ENCODE measurements around the gene MET.

The MET gene

DNA sequence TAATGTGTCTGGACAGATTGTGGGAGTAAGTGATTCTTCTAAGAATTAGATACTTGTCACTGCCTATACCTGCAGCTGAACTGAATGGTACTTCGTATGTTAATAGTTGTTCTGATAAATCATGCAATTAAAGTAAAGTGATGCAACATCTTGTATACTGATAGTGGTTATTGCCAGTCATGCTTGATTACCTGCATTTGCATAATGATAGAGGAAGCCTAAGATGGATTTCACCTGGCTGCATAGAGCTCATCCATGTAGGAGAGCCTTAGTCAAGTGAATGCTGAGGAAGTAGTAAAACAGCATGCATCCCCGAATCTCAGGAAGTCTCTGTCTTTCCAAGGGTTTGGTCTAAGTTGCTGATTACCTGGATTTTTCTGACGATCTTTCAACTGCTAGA, 126.2 kb downstream of the MET start:
- H3K27ac ChIP-seq: no peak overlapping the region
- H3K4me2 ChIP-seq: no peak overlapping the region
- no peaks in the 10 kb centered on the region for H3K36me3 ChIP-seq (ENCODE audit: insufficient read depth)
- no peak overlapping the region for H3K4me3 ChIP-seq (IDR thresholded peaks at IDR 0.05; ENCODE audit: insufficient read depth, low read depth, low read length)
- H4K20me1 ChIP-seq (ENCODE audit: insufficient read depth): no peaks in the 10 kb centered on the region
- no peaks in the 10 kb centered on the region for H3K27me3 ChIP-seq (ENCODE audit: insufficient read depth, low read depth)
- TF ChIP-seq, protein P1, sequence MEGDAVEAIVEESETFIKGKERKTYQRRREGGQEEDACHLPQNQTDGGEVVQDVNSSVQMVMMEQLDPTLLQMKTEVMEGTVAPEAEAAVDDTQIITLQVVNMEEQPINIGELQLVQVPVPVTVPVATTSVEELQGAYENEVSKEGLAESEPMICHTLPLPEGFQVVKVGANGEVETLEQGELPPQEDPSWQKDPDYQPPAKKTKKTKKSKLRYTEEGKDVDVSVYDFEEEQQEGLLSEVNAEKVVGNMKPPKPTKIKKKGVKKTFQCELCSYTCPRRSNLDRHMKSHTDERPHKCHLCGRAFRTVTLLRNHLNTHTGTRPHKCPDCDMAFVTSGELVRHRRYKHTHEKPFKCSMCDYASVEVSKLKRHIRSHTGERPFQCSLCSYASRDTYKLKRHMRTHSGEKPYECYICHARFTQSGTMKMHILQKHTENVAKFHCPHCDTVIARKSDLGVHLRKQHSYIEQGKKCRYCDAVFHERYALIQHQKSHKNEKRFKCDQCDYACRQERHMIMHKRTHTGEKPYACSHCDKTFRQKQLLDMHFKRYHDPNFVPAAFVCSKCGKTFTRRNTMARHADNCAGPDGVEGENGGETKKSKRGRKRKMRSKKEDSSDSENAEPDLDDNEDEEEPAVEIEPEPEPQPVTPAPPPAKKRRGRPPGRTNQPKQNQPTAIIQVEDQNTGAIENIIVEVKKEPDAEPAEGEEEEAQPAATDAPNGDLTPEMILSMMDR (conservative IDR thresholded peaks at IDR 0.05; ENCODE audit: low read depth, low read length): no peak
- no peak overlapping the region for H2AFZ ChIP-seq (ENCODE audit: low read depth)
- H3K9ac ChIP-seq: no peak overlapping the region
- peaks cover 8% of the 10 kb centered on the region for H3K4me1 ChIP-seq (ENCODE audit: low read depth, poor library complexity, severe bottlenecking)
- no peaks in the 10 kb centered on the region for H3K79me2 ChIP-seq (ENCODE audit: insufficient read depth, low read depth)

DNA sequence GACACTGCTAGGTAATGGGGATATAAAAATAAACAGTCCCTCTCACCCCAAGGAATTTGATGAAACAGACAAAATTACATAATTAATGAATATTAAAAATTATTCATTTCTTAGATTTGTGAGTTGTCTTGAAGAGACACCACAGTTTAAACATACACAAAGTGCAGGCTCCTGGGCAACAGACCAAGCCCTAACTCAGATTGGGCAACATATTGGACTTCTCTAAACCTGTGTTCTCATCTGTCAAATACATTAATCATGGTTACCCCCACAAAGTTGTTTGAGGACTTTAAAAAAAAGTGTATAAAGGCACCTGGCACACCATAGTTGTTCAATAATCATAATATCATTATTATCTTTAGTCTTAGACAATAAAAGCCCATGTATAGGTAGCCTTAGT, 127.9 kb downstream of the MET start:
- no peaks in the 10 kb centered on the region for H4K20me1 ChIP-seq (ENCODE audit: insufficient read depth)
- no peaks in the 10 kb centered on the region for H3K79me2 ChIP-seq (ENCODE audit: insufficient read depth, low read depth)
- TF ChIP-seq, protein P1 (conservative IDR thresholded peaks at IDR 0.05; ENCODE audit: low read depth, low read length): no peak

DNA sequence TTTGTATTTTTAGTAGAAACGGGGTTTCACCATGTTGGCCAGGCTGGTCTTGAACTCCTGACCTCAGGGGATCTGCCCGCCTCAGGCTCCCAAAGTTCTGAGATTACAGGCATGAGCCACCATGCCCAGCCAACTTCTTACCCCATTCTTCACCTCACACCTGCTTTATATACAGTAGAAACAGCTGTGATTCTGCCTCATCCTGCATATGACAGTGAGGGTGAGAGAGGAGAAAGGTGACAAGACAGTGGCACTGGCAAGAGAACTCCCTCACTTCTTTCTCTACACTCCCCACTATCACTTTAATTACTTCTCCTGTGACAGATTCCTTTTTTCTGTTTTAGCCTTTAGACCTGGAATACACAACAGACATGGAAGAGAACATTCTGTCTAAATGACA, 128.6 kb downstream of the MET start:
- Histone ChIP-seq H3K27me3 (ENCODE audit: insufficient read depth, low read depth) (no peaks in the 10 kb centered on the region), H3K4me3 (IDR thresholded peaks at IDR 0.05; ENCODE audit: insufficient read depth, low read depth, low read length) (no peak overlapping the region), H3K4me1 (ENCODE audit: low read depth, poor library complexity, severe bottlenecking) (peaks cover 9% of the 10 kb centered on the region), H4K20me1 (ENCODE audit: insufficient read depth) (no peaks in the 10 kb centered on the region), H3K9ac (no peak overlapping the region), H3K36me3 (ENCODE audit: insufficient read depth) (no peaks in the 10 kb centered on the region), H3K79me2 (ENCODE audit: insufficient read depth, low read depth) (no peaks in the 10 kb centered on the region), H3K4me2 (no peak overlapping the region), H2AFZ (ENCODE audit: low read depth) (no peak overlapping the region), H3K27ac (no peak overlapping the region)
- TF ChIP-seq, protein P1 (conservative IDR thresholded peaks at IDR 0.05; ENCODE audit: low read depth, low read length): no peak

More for the DNA sequence above, 127.9 kb downstream of the MET start:
- H3K4me1 ChIP-seq (ENCODE audit: low read depth, poor library complexity, severe bottlenecking): peaks cover 9% of the 10 kb centered on the region
- H3K36me3 ChIP-seq (ENCODE audit: insufficient read depth): no peaks in the 10 kb centered on the region
- no peaks in the 10 kb centered on the region for H3K27me3 ChIP-seq (ENCODE audit: insufficient read depth, low read depth)
- H2AFZ ChIP-seq (ENCODE audit: low read depth): no peak overlapping the region
- H3K4me2 ChIP-seq: no peak overlapping the region
- no peak overlapping the region for H3K4me3 ChIP-seq (IDR thresholded peaks at IDR 0.05; ENCODE audit: insufficient read depth, low read depth, low read length)
- H3K9ac ChIP-seq: no peak overlapping the region
- no peak overlapping the region for H3K27ac ChIP-seq

DNA sequence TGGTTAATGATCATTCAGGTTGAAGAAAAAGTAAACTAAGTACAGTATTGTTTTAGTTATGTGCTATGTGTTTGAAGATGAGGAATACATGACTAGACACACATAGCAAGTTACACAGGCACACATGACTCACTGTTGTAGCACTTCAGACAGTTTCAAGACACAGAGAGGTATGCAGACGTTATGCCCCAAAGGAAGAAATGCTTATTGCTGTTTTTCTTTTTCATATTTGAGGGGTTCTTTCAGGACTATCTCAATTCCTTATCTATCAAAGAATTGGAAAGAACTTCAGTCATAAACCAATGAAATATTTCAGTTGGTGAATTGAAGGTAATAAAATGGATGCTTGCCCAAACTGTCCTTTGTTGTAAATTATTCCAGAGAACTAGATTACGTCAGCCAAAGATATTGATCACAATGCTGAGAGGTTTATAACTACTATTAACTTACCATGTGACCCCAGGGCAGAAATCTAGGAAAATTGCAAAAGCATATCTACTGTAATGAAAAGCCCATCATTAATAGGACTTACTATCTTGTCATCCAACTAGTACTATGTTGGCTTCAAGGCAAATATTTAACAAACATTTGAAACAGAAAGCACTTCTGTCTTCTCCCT, 129.2 kb downstream of the MET start:
- H3K27ac ChIP-seq: no peak overlapping the region
- H3K27me3 ChIP-seq (ENCODE audit: insufficient read depth, low read depth): no peaks in the 10 kb centered on the region
- no peaks in the 10 kb centered on the region for H4K20me1 ChIP-seq (ENCODE audit: insufficient read depth)
- H3K36me3 ChIP-seq (ENCODE audit: insufficient read depth): no peaks in the 10 kb centered on the region
- H3K4me1 ChIP-seq (ENCODE audit: low read depth, poor library complexity, severe bottlenecking): peaks cover 9% of the 10 kb centered on the region
- no peak overlapping the region for H3K4me3 ChIP-seq (IDR thresholded peaks at IDR 0.05; ENCODE audit: insufficient read depth, low read depth, low read length)
- no peak overlapping the region for H3K4me2 ChIP-seq
- no peak overlapping the region for H2AFZ ChIP-seq (ENCODE audit: low read depth)
- TF ChIP-seq, protein P1 (conservative IDR thresholded peaks at IDR 0.05; ENCODE audit: low read depth, low read length): no peak
- H3K79me2 ChIP-seq (ENCODE audit: insufficient read depth, low read depth): no peaks in the 10 kb centered on the region
- H3K9ac ChIP-seq: no peak overlapping the region

Measured in KMS-11 (cell line).